HepG2 (cell line): Measurements from ENCODE around the gene MLXIPL. TPM values are rescaled to one million over a fixed set of nuclear protein-coding genes. Genes with fewer than 3 reads are reported as not detected.
A peak's percentile ranks its signal among the peaks of the same experiment; 100 is the strongest.

ENCODE experiments used
- ARNTL ChIP-seq: sonication (generic); formaldehyde crosslinking; IDR thresholded peaks from 2 replicates; pipeline ENCODE4 v1.4.0; 2020; ENCODE audit warnings: mild to moderate bottlenecking, missing genetic modification reagents
- GABPB1 ChIP-seq: IDR thresholded peaks from 2 replicates; pipeline ENCODE4 v1.6.1; 2016; ENCODE audit warnings: mild to moderate bottlenecking, missing genetic modification reagents, moderate library complexity, missing compliant biosample characterization
- GATAD1 ChIP-seq: IDR thresholded peaks from 2 replicates; pipeline ENCODE4 v1.6.1; 2016; ENCODE audit warnings: missing genetic modification reagents, missing compliant biosample characterization
- HOXA7 ChIP-seq: sonication (generic); formaldehyde crosslinking; IDR thresholded peaks from 2 replicates; pipeline ENCODE4 v1.8.1; 2022; ENCODE audit warnings: mild to moderate bottlenecking, missing genetic modification reagents, moderate library complexity
- NFRKB ChIP-seq: fragments of 450-650 bp; IDR thresholded peaks from 2 replicates; pipeline ENCODE4 v1.6.1; 2017
- SAP130 ChIP-seq: IDR thresholded peaks from 2 replicates; pipeline ENCODE4 v1.6.1; 2016; ENCODE audit warnings: low read depth
- SMAD1 ChIP-seq: sonication (generic); formaldehyde crosslinking; IDR thresholded peaks from 2 replicates; pipeline ENCODE4 v1.4.0; 2020; ENCODE audit warnings: missing genetic modification reagents, low read depth, mild to moderate bottlenecking, borderline replicate concordance
- SMARCE1 ChIP-seq: fragments of 450-650 bp; IDR thresholded peaks from 2 replicates; pipeline ENCODE4 v1.6.1; 2017; ENCODE audit warnings: borderline replicate concordance
- TFDP2 ChIP-seq: sonication (generic); formaldehyde crosslinking; IDR thresholded peaks from 2 replicates; pipeline ENCODE4 v1.4.0; 2020; ENCODE audit warnings: missing genetic modification reagents
- WIZ ChIP-seq: sonication (generic); formaldehyde crosslinking; IDR thresholded peaks from 2 replicates; pipeline ENCODE4 v1.5.1; 2020; ENCODE audit warnings: mild to moderate bottlenecking, missing genetic modification reagents
- ZBTB49 ChIP-seq: sonication (generic); formaldehyde crosslinking; IDR thresholded peaks from 2 replicates; pipeline ENCODE4 v1.4.0; 2020; ENCODE audit warnings: missing genetic modification reagents, borderline replicate concordance
- ZFP36L2 ChIP-seq: sonication (generic); formaldehyde crosslinking; IDR thresholded peaks from 2 replicates; pipeline ENCODE4 v1.4.0; 2020; ENCODE audit warnings: missing genetic modification reagents
- ZNF225 ChIP-seq: sonication (generic); formaldehyde crosslinking; IDR thresholded peaks from 2 replicates; pipeline ENCODE4 v1.4.0; 2020; ENCODE audit warnings: mild to moderate bottlenecking, missing genetic modification reagents
- ZNF3 ChIP-seq: IDR thresholded peaks from 2 replicates; pipeline ENCODE4 v1.7.0; 2017; ENCODE audit warnings: inconsistent platforms
- ZNF460 ChIP-seq: sonication (generic); formaldehyde crosslinking; IDR thresholded peaks from 2 replicates; pipeline ENCODE4 v1.5.1; 2020; ENCODE audit warnings: missing genetic modification reagents, mild to moderate bottlenecking, borderline replicate concordance
- ZNF549 ChIP-seq: sonication (generic); formaldehyde crosslinking; IDR thresholded peaks from 2 replicates; pipeline ENCODE4 v1.5.0; 2020; ENCODE audit warnings: missing genetic modification reagents
- ZNF703 ChIP-seq: sonication (generic); formaldehyde crosslinking; IDR thresholded peaks from 2 replicates; pipeline ENCODE4 v1.5.1; 2020; ENCODE audit warnings: missing genetic modification reagents, mild to moderate bottlenecking, moderate library complexity, borderline replicate concordance
- ZNF747 ChIP-seq: sonication (generic); formaldehyde crosslinking; IDR thresholded peaks from 2 replicates; pipeline ENCODE4 v1.8.1; 2023; ENCODE audit warnings: missing genetic modification reagents, mild to moderate bottlenecking, borderline replicate concordance
- ZNF800 ChIP-seq: sonication (generic); formaldehyde crosslinking; IDR thresholded peaks from 2 replicates; pipeline ENCODE4 v1.4.0; 2020; ENCODE audit warnings: missing genetic modification reagents
- ZSCAN25 ChIP-seq: sonication (generic); formaldehyde crosslinking; IDR thresholded peaks from 2 replicates; pipeline ENCODE4 v1.8.0; 2022; ENCODE audit warnings: mild to moderate bottlenecking, missing genetic modification reagents
- polyA plus RNA-seq, 8 experiments: library from polyadenylated mRNA; depleted of rRNA in 3 of 8; stranded (reverse) in 7 of 8; unstranded in 1 of 8; fragments of >200 nt; fragmentation: Illumina TruSeq in 4 of 8; extraction: Trizol in 4 of 8; gene quantifications; 2 replicates each; pipeline versions ENCODE4 v1.2.1 to v1.2.3, GENCODE V29; 2011 to 2016; ENCODE audit warnings: low read depth in 4 of 8, missing spikeins in 1 of 8, mixed read lengths in 1 of 8; ENCODE audit not compliant: insufficient read depth in 1 of 8
- total RNA-seq, 5 experiments: library from RNA; depleted of rRNA; stranded (reverse); fragments of >200 nt; fragmentation: Illumina TruSeq; extraction: Trizol; gene quantifications; 2 replicates each; pipeline ENCODE4 v1.2.3, GENCODE V29; 2016; ENCODE audit warnings: low read depth in 1 of 5
- TF ChIP-seq, protein P1 (sequence below): sonication (generic); formaldehyde crosslinking; IDR thresholded peaks from 2 replicates; pipeline ENCODE4 v1.4.0; 2020; ENCODE audit warnings: mild to moderate bottlenecking, missing genetic modification reagents
- TF ChIP-seq, protein P2 (sequence below): sonication (generic); formaldehyde crosslinking; IDR thresholded peaks from 2 replicates; pipeline ENCODE4 v1.5.1; 2020; ENCODE audit warnings: mild to moderate bottlenecking, missing genetic modification reagents

MLXIPL gene
- total and polyA plus RNA-seq, 2 of the 13 experiments (the other 11 are each of a cell fraction or from before 2014, with no cell fraction given): 51.6 to 60.1 TPM

GRCh38 chr7:73577627-73578341 lies 46.5 kb downstream of the MLXIPL start (continued):
- no peak for TF ChIP-seq SAP130 (CRISPR knock-in tag)
- 0 out of 2 replicates have a peak, but pooled peaks have one; percentile 3 for TF ChIP-seq TFDP2 (CRISPR knock-in tag)
- no peak for TF ChIP-seq ARNTL (CRISPR knock-in tag)
- no peak for TF ChIP-seq NFRKB
- no peak for TF ChIP-seq ZNF225 (CRISPR knock-in tag)
- TF ChIP-seq, protein P1, sequence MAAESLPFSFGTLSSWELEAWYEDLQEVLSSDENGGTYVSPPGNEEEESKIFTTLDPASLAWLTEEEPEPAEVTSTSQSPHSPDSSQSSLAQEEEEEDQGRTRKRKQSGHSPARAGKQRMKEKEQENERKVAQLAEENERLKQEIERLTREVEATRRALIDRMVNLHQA: no peak
- TF ChIP-seq ZBTB49: no peak
- no peak for TF ChIP-seq WIZ
- peak; percentile 44; the same call in 1 of the 2 replicates for TF ChIP-seq SMAD1 (CRISPR knock-in tag)
- TF ChIP-seq ZNF800 (CRISPR knock-in tag): no peak
- no peak for TF ChIP-seq GATAD1 (CRISPR knock-in tag)
- TF ChIP-seq, protein P2, sequence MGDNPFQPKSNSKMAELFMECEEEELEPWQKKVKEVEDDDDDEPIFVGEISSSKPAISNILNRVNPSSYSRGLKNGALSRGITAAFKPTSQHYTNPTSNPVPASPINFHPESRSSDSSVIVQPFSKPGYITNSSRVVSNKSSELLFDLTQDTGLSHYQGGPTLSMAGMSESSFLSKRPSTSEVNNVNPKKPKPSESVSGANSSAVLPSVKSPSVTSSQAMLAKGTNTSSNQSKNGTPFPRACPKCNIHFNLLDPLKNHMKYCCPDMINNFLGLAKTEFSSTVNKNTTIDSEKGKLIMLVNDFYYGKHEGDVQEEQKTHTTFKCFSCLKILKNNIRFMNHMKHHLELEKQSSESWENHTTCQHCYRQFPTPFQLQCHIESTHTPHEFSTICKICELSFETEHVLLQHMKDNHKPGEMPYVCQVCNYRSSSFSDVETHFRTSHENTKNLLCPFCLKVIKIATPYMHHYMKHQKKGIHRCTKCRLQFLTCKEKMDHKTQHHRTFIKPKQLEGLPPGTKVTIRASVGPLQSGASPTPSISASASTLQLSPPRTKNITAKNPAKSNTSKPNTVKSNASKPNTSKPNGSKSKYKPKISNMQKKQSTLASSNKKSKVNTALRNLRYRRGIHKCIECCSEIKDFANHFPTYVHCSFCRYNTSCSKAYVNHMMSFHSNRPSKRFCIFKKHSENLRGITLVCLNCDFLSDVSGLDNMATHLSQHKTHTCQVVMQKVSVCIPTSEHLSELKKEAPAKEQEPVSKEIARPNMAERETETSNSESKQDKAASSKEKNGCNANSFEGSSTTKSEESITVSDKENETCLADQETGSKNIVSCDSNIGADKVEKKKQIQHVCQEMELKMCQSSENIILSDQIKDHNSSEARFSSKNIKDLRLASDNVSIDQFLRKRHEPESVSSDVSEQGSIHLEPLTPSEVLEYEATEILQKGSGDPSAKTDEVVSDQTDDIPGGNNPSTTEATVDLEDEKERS: no peak
- TF ChIP-seq ZNF747: no peak
- TF ChIP-seq ZFP36L2: no peak
- no peak for TF ChIP-seq HOXA7
- TF ChIP-seq SMARCE1: no peak
- TF ChIP-seq ZNF3 (CRISPR knock-in tag): no peak
- no peak for TF ChIP-seq ZNF460 (CRISPR knock-in tag)
- 0 out of 2 replicates have a peak, but pooled peaks have one; percentile 21 for TF ChIP-seq ZNF703 (CRISPR knock-in tag)
- no peak for TF ChIP-seq ZNF549 (CRISPR knock-in tag)
- no peak; the same call in 1 of the 2 replicates for TF ChIP-seq ZSCAN25 (CRISPR knock-in tag)
- no peak for TF ChIP-seq GABPB1
